Measurements from ENCODE around the gene NPLOC4. TPM values are rescaled to one million over a fixed set of nuclear protein-coding genes. Genes with fewer than 3 reads are reported as not detected.

Gene NPLOC4
- total RNA-seq, 1 donor = 63.8 TPM

DNA sequence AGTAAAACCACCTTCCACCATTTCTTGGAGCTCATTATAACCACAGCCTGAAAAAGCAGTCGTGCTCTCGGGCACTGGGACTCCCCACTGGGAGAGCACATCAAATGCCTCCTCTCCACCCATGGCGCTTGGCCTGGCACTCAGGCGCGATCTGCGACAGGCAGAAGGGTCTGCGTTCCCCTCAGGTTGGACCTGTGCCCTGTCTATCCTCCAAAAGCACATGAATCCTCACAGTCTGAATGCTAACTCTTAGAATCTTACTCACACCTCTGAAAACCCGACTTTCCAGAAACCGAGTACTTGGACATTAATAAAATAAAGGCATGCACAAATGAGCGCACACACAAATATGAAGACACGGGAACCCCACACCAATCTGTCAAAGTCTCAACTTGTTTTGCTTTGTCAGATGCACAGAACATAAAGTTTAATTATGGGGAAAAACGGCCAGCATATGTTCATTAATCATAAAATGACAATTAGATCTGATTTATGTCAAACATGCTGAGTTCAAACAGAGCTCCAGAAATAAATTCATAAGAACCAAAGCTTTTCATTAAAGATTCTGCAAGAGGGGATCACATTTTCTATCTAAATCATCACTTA, 64.2 kb downstream of the NPLOC4 start:
- DNase-seq (ENCODE audit: low read depth in 2 of 3, low spot score in 2 of 3) = no peak

DNA sequence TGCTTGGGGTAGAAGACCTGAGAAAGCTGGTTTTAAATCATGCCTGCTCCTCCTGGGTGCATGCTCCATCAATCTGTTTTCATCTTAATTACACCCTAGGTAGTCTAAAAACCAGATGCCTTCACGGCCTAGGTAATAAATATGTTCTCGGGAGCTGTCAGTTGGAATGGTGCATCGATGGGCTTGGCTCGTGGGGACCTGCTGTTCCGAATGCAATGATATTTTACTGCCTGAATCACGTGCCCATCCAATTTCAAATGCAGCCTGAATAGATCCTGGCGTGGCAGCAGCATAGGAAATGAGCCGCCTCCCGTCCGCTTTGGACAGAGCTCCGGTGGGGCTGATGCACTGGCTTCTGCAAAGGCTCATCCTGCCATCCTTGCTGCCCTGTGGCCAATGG, 65.9 kb downstream of the NPLOC4 start:
- DNase-seq (ENCODE audit: low read depth in 2 of 3, low spot score in 2 of 3) = no peak

DNA sequence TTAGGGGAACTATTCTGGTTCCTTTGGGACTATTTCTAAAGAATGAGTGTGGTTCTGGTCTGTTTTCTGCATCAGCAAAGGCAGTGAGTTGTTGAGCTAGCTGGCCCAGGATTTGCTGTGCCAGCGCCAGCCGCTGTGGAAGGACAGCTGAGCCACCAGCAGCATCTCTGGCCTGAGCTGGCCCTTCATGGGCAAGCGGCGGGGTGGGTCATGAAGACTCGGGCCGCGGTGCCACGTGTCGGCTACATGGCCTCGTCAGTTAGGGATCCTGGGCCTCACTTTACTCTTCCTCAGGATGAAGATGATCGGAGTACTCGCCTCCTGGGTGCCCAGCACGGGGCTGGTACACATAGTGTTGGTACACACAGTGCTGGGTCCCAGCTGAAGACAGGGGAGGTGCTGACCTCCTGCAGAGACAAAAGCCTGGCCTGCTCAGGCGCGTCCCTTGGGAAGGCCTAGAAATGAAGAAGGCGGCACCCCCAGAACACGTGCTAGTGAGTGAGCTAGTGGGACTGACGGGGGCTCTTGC, 66.9 kb downstream of the NPLOC4 start:
- DNase-seq (ENCODE audit: low read depth in 2 of 3, low spot score in 2 of 3) = no peak

DNA sequence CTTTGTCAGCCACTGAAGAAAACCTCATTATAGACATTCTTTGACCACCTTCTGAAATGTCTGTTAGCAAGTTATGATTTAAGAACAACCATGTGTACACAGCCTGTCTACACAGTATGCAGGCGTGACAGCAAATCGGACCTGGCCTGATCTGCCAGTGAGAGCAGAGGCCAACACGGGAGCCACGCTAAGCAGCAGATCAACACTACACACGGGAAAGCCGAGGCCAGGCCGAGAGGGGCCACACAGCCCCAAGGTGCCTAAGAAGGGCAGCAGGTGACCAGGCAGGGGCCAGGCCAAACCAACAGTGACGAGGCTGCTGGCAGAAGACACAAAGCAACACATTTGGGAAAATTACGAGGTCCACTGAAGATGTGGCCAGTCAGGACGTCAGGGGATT, 68.5 kb downstream of the NPLOC4 start:
- no peak for DNase-seq (ENCODE audit: low read depth in 2 of 3, low spot score in 2 of 3)

DNA sequence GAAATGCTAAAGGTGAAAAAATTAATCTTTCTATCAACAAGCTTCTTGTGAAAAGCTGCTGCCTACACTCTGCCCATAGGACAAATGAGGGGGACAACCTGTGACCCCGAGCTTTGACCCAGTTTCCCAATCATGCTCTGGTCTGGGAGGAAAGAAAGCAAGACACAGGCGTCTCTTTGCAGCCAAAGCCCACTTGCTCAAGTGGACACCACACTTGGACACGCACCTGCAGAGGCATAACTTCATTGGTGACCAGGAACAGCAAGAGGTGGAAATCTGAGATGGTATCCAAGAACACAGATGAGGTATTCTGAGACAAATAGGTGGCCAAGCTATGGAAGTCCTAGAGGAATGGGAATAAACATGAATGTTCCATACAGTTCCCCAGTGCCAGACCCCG, 69.7 kb downstream of the NPLOC4 start:
- DNase-seq (ENCODE audit: low read depth in 2 of 3, low spot score in 2 of 3) = no peak

DNA sequence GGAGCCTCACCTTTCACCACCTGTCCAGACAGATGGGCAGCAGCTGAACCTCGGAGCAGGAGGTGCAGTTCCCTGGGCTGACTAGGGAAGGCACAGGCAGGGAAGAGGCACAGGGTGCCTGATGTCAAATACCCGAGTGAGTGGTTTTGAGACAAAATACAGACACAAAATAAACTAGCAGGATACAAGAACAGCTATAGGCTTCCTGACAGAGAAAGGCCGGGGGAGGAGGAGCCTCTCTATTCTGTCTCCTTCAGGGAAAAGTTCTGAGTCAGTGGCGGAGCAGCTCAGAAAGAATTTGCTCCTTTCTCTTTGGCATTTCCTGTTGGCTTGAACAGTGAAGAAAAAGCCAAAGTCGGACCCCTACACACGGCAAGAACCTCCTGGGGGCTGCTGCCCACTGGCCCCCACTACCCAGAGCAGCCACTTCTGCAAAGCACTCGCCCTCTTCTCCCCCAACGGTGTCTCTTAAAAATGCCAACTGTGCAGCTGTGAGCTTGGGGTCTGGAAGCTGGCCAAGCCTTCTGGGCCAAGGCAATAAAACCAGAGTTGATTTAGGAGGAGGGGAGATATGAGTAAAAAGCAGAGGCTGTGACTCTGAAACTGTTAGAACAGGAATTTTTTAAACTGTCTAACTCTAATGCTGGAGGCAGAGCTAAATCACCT, 70.3 kb downstream of the NPLOC4 start:
- DNase-seq (ENCODE audit: low read depth in 2 of 3, low spot score in 2 of 3) = peak in 2 of 3 donors; percentile 83 to 95

DNA sequence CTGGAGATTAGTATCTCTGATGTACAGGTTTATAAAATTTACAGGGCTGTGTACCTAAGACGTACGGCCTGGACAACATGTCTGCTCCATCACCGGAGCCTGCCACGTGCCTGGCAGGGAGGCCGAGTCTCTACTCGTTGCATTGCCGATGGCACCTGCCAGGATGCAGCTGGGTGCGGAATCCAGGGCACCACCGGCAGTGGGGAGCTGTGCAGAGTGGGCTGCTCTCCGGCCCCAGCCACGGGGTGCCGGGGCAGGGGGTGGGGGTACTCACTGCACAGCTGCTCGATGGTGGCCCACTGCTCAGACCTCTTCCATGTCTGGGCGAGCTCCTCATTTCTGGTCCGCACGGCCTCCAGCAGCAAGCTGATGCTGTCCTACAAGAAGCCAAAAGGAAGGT, 71.7 kb downstream of the NPLOC4 start:
- DNase-seq (ENCODE audit: low read depth in 2 of 3, low spot score in 2 of 3) = no peak

DNA sequence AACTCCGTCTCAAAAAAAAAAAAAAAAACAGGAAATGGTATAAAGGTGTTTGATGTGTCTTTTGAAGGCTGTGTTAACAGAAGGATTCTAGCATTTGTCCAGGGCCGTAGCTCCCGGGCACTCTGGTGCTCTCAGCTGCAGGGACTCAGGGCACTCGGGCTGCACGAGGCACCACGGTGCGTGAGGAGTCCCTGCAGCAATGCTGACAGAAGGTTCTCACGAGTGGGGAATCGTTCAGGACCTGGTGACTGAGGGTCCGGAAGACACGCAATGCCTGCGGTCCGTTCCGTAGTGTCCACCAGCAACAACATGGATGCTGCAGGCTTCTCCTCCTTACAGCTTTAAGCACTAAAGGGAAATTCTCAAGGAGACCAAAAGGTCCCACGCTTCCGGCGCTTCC, 72.1 kb downstream of the NPLOC4 start:
- DNase-seq (ENCODE audit: low read depth in 2 of 3, low spot score in 2 of 3) = no peak

DNA sequence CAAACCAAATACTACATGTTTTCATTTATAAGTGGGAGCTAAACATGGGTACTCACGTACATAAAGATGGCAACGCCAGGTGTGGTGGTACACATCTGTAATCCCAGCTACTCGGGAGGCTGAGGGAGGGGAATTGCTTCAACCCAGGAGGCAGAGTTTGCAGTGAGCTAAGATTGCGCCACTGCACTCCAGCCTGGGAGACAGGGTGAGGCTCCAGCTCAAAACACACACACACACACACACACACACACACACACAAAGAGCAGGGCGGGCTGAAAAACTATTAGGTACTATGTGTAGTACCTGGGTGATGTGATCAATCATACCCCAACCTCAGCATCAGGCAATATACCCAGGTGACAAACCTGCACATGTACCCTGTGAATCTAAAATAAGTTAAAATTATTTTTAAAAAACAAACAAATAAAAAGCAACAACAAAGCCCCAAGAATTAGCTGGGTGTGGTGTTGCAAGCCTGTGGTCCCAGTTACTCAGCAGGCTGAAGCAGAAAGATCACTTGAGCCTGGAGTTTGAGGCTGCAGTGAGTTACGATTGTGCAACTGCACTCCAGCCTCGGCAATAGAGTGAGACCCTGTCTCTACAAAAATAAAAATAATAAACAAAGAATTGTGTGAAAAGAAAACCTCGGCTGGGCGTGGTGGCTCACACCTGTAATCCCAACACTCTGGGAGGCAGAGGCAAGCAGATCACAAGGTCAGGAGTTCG, 72.9 kb downstream of the NPLOC4 start:
- DNase-seq (ENCODE audit: low read depth in 2 of 3, low spot score in 2 of 3) = no peak

DNA sequence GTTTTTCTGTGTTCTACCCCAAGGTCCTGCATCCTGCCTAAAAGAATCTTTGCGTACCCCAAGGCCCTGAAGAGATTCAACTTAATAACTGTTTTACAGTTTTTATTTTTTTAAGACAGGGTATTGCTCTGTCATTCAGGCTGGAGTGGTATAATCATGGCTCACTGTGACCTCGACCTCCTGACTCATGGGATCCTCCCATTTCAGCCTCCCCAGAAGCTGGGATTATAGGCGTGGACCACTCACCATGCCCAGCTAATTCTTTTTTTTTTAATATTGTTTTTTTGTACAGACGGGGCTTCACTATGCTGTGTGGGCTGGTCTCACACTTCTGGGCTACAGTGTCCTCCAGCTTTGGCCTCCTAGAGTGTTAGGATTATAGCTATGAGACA, 75.4 kb downstream of the NPLOC4 start:
- DNase-seq (ENCODE audit: low read depth in 2 of 3, low spot score in 2 of 3) = no peak

DNA sequence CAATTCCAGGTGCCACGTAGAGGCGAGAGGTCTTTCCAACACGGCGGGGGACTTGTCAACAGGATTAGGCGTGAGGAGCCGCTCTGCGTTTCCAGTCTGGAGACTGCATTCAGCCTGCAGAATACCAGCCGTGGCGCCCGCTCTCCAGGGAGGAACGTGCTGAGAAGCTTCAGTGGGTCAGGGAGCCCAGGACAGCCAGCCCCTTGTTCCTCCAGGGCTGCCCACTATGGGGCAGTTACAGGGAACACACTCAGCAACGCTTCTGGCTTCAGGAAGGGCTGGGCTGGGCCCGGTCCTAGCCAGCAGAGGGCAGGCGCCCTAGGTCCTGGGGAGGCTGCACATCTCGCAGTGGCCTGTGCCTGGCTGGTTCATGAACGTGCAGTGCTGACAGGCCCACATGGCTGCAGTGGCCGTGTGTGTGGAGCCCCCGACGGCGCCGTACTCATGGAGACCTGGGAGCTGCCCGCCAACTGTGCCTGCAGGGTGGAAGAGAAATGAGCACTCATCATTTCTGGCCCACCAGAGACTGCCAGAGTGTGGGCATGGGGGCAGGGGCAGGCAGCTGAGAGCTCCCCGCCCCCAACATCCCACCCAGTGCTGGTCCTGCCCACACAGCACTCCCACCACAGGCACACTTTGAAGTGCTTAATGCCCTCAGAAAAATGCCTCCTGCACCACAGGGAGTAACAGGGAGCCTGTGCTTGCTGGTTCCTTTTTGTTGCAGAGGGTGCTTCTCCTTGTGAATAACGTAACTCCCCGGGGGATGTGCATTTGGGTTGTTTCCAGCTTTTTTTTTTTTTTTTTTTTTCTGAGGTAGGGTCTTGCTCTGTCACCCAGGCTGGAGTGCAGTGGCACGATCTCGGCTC, 77.7 kb downstream of the NPLOC4 start:
- no peak for DNase-seq (ENCODE audit: low read depth in 2 of 3, low spot score in 2 of 3)

DNA sequence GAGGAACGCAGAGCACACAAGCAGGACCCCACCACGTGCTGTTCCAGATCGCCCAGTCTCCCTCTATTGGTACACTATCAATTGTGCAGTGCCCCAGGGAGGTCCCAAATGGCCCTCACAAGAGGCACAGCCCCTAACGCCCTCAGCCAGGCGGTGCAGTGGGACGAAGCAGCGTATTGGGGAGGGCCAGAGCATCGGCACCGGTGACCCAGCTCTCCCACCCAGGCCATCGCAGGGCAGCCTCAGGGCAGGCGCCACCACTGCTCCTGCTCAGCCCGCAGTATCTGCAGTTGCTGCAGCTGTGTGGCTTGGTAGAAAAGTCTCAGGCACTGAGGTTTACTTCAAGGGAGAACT, 78.8 kb downstream of the NPLOC4 start:
- DNase-seq (ENCODE audit: low read depth in 2 of 3, low spot score in 2 of 3) = no peak

DNA sequence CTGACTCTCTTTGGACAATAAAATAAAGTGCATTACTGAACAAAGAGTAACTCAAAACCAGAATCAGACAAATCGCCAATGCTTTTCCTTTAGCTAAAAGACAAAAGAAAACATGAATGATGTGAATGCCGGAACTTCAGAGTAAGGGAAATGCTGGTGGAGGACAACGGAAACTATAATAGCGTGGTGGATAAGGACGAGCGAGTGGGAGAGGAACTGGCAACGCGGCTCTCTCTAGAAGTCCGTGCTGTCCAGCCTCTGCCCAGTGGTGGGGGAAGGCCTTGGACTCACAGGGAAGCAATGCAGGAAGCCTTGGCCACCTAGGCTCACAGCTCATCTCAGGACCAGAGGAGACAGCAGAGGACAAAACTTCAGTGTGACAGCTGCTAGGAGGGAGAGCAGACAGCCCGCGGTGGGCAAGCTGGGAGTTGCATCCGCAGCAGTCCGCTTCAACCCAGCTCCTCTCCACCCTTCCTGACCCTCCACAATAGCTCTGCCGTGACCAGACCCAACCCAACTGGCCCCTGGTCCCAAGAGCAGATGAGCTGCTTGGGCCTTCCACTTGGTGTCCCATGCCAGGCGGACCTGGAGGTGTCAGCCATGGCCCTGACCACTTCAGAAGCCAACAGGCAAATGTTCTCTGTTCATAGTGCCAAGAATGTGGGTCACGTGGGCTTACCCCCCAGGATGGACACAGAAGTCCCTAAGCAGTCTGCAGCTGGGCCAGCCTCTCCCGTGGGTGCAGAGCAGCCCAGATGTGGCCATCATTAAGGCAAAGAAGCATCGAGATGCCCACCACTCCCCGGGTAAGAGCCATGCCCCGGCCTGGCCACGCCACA, 79.4 kb downstream of the NPLOC4 start:
- DNase-seq (ENCODE audit: low read depth in 2 of 3, low spot score in 2 of 3) = no peak

DNA sequence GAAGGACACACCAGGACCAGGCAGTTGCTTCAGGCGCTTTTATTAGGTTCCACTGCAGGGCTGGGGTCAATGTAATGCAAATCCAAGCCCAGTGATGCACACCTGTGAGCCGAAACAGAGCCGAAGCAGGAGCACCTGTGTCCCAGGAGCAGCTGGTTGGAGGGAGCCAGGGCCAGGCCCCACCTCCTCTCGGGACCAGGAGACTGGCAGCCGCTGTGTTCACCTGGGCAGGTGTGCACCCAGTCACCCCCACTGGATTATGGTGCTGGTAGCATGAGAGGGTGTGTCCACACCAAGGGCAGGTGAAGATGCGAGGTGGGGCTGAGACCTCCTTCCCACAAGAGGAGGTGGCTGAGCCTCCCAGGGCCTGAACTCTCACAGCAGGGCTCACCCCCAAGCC, 80.0 kb downstream of the NPLOC4 start:
- DNase-seq (ENCODE audit: low read depth in 2 of 3, low spot score in 2 of 3) = no peak

DNA sequence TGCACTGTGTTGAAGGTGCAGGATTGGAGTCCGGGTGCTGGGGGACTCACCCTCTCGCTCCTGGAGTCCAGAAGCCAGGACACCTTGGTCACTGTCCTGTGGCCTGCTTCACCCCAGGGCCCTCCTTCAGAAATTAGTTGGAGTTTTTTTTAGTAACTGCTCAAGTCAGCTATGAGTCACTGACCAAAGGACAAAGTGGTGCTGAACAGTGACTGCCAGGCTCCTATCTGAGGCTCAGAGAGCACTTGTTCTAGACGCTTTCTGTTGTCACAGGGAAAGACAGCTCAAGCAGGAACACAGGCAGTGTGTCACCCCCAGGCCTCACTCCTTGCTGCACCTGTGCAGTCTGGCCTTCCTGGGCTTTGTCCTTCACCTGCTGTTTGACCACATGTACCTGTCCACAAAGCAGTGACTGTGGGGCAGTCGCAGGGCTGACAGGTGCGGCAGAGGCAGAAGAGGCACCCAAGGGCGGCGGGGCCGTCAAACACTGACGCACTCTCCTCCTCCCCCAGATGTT, 80.7 kb downstream of the NPLOC4 start:
- DNase-seq (ENCODE audit: low read depth in 2 of 3, low spot score in 2 of 3) = no peak

DNA sequence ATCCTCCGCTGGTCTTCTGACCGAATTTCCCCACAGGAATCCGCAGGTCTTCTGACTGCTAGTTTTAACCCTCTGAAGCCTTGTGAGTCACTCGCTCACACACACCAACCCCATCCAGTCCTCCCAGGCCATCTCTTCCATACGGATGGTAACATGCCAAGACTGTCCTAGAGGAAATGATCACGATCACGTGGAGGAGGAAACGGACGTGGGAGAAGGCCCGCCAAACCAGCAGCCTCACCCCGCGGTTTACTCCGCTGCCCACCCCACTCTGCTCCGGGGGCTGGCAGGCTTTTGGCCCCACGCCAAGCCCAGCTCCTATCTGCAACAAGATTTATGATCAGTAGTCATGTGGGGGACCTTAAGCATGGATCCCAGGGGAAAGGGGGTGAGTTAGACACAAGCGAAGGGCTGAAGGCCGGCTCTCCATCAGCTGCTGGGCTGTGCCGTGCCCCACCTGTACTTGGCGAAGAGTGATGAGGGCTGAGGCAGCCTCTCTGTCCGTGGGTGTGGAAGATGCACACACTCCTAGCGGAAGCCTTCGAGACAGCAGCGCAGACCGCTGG, 83.2 kb downstream of the NPLOC4 start:
- DNase-seq (ENCODE audit: low read depth in 2 of 3, low spot score in 2 of 3) = peak in 2 of 3 donors; percentile 28 to 56

DNA sequence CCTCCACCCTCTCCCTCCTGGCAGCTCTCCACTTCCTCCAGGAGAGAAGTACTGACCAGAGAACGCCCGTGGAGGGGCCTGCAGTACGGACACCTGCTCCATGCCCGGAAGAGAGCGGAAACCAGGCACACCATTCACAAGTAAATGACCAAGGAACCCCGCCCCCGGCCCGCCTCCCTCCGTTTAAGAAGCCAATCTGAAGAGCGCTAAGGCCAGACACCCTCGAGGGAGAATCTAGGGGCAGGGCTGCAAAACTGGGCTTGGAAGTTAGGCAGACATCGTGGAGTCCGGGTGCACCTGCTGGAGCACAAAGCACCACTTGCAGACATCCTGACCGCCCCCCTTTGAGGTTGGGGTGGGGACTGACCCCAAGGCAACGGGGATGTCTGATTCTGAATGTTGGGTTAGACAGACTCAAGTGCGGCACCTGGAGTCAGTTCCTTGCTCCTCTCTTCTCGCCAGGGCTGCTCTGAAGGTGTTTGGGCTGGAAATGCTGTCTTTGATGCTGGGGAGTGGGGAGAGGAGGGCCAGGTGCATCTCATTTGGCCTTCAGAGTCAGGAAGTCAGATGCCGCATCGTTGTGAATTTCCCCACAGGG, 83.8 kb downstream of the NPLOC4 start:
- DNase-seq (ENCODE audit: low read depth in 2 of 3, low spot score in 2 of 3) = peak; percentile 61 to 91 (median 83)

DNA sequence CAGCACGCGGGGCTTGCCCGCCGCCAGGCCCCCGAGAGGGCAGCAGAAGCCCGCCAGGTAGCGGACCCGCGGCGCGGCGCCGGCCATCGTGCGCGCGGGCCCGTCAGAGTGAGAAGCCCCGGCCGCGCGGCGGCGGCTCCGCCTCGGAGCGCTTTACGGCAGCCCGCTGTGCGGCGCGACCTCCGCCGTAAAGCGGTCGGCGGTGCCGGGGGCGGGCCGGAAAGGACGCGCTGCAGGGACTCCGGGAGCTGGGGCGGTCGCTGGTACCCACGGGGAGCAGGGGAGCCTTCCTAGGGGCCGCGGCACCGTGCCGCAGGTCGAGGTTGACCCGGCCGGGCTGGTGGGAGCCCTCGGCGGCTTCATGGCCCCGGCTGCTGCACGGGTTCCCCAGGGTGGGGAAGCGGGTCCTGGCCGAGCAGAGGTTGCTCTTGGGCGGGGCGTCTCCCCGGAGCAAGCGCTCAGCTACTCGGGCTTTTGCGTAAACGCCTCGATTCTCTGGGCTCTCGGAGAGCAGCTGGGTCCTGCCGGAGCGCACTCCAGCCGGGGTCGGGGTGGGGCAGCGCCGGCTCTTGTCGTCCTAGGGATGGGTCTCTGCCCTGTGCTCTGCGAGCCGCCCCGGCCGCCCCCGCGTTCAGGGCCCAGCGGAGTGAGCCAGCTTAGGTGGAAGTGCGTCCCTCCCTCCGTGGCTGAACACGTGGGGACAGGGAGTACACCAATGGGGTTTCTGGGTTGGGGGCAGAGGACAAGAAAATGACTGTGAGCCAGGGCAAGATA, 84.5 kb downstream of the NPLOC4 start, which contains the start of gene FAAP100:
Gene FAAP100, minus strand, starts transcription at position 110 of the 774 bp plus-strand sequence. Its CDS starts 23 bp downstream, at position 87.
- DNase-seq (ENCODE audit: low read depth in 2 of 3, low spot score in 2 of 3) = peak; percentile 72 to 77 (median 76)

Data from hematopoietic multipotent progenitor cell (in vitro differentiated cells).